HTERT RPE-1 (cell line): ENCODE results near the gene SNRNP35.
"Not testable (repeated sequence)": the region's sequence is repeated elsewhere in the genome, so short reads cannot be mapped to it uniquely, and the experiment has no call there.

Experiments
- in situ Hi-C: fragments of 300-500 bp; cut with MboI; formaldehyde crosslinking; loops from 4 replicates; pipeline ENCODE4 v1.14.3; 2020; ENCODE audit warnings: low sequenced_read_pairs

SNRNP35 gene

GRCh38 chr12:123457980-123458779 lies at the start of gene SNRNP35:
Gene SNRNP35, plus strand, starts transcription at chr12:123458139. Its CDS starts 7,402 bp downstream, at chr12:123465541.
- in situ Hi-C loops = no loop called here

- in situ Hi-C loops = not testable (repeated sequence)
Measured at GRCh38 chr12:123408619-123409018, 49.3 kb upstream of the SNRNP35 start.

GRCh38 chr12:123409284-123410040 lies 48.5 kb upstream of the SNRNP35 start:
- in situ Hi-C loops = not testable (repeated sequence)

- in situ Hi-C loops = no loop called here
Measured at GRCh38 chr12:123410041-123410412, 47.9 kb upstream of the SNRNP35 start.

- in situ Hi-C loops = no loop called here
Measured at GRCh38 chr12:123421314-123421713, 36.6 kb upstream of the SNRNP35 start.

- in situ Hi-C loops = no loop called here
Measured at GRCh38 chr12:123427036-123427769, 30.7 kb upstream of the SNRNP35 start.

- in situ Hi-C loops = no loop called here
Measured at GRCh38 chr12:123428591-123428990, 29.3 kb upstream of the SNRNP35 start.

- in situ Hi-C loops = not testable (repeated sequence)
Measured at GRCh38 chr12:123429101-123429500, 28.8 kb upstream of the SNRNP35 start.

GRCh38 chr12:123431951-123432817 lies 25.8 kb upstream of the SNRNP35 start:
- in situ Hi-C loops = not testable (repeated sequence)

- in situ Hi-C loops = no loop called here
Measured at GRCh38 chr12:123433615-123434014, 24.3 kb upstream of the SNRNP35 start.

- in situ Hi-C loops = no loop called here
Measured at GRCh38 chr12:123435636-123436016, 22.3 kb upstream of the SNRNP35 start.

- in situ Hi-C loops = no loop called here
Measured at GRCh38 chr12:123436017-123436964, 21.6 kb upstream of the SNRNP35 start, which contains the start of gene RILPL2. Gene RILPL2, minus strand, starts transcription at chr12:123436684. Its CDS starts 264 bp downstream, at chr12:123436420.

- in situ Hi-C loops = no loop called here
Measured at GRCh38 chr12:123441523-123442164, 16.3 kb upstream of the SNRNP35 start.

- in situ Hi-C loops = no loop called here
Measured at GRCh38 chr12:123442774-123443173, 15.2 kb upstream of the SNRNP35 start.

- in situ Hi-C loops = no loop called here
Measured at GRCh38 chr12:123444092-123445026, 13.6 kb upstream of the SNRNP35 start.

GRCh38 chr12:123445388-123446332 lies 12.3 kb upstream of the SNRNP35 start:
- in situ Hi-C loops = no loop called here

GRCh38 chr12:123446333-123446713 lies 11.6 kb upstream of the SNRNP35 start:
- in situ Hi-C loops = no loop called here
